B cell (primary cell): ENCODE measurements around the gene KCNMB2. TPM values are rescaled to one million over a fixed set of nuclear protein-coding genes. Genes with fewer than 3 reads are reported as not detected.

Experiments
- ATAC-seq: fragments of 200-7000 bp; cut with Tn5 transposase; one replicate; pipeline ENCODE4 v1.10.0; 2021; ENCODE audit warnings: low read depth, mild to moderate bottlenecking, moderate number of reproducible peaks, moderate library complexity
- CTCF ChIA-PET: fragments of 350-600 bp; sonication (Branson Sonifier 250); formaldehyde crosslinking; loops from one replicate; lab custom pipeline; 2021; ENCODE audit warnings: antibody characterized with exemption, inconsistent platforms; lab: Charles Lee
- POLR2A ChIA-PET: fragments of 350-600 bp; sonication (Branson Sonifier 250); formaldehyde crosslinking; loops from one replicate; lab custom pipeline; 2021; ENCODE audit warnings: antibody characterized with exemption; lab: Charles Lee
- DNase-seq: peaks from one replicate; pipeline ENCODE4 v3.0.0; 2013
- H2AFZ ChIP-seq: 2 replicates; pipeline ENCODE4 v1.6.1; 2012; ENCODE audit warnings: mild to moderate bottlenecking, low read depth, low read length; ENCODE audit not compliant: insufficient read depth, poor library complexity, severe bottlenecking
- H3K27ac ChIP-seq, 2 donors: 1 replicate in 1 of 2; 2 replicates in 1 of 2; pipeline ENCODE4 v1.5.1; 2012 to 2013; ENCODE audit warnings: low read length in 2 of 2, mild to moderate bottlenecking in 2 of 2, moderate library complexity in 1 of 2
- H3K27me3 ChIP-seq, 4 experiments: fragments of 200-600 bp in 1 of 4; sonication (generic) in 1 of 4; replicated peaks in 1 of 4; 1 replicate in 2 of 4; 2 replicates in 2 of 4; pipeline versions ENCODE4 v1.6.1 to v1.7.0; 2013 to 2016; ENCODE audit warnings: low read length in 3 of 4, mild to moderate bottlenecking in 2 of 4, mixed read lengths in 1 of 4, moderate library complexity in 1 of 4; ENCODE audit not compliant: insufficient read depth in 4 of 4, control insufficient read depth in 3 of 4; ENCODE audit errors: control extremely low read depth in 1 of 4
- H3K36me3 ChIP-seq, 2 experiments: replicated peaks in 1 of 2; 1 replicate in 1 of 2; 2 replicates in 1 of 2; pipeline versions ENCODE4 v1.6.1 to v1.7.1; 2013; ENCODE audit warnings: low read length in 1 of 2; ENCODE audit not compliant: insufficient read depth in 2 of 2, control insufficient read depth in 1 of 2; ENCODE audit errors: control extremely low read depth in 1 of 2, extremely low read depth in 1 of 2
- H3K4me1 ChIP-seq, 2 donors: fragments of 200-600 bp in 1 of 2; sonication (generic) in 1 of 2; 1 replicate in 1 of 2; 2 replicates in 1 of 2; pipeline versions ENCODE4 v1.5.1 to v1.6.1; 2013 to 2017; ENCODE audit warnings: low read length in 2 of 2; ENCODE audit not compliant: control insufficient read depth in 2 of 2, insufficient read depth in 2 of 2
- H3K4me2 ChIP-seq: replicated peaks from 2 replicates; pipeline ENCODE3; 2012; ENCODE audit warnings: mild to moderate bottlenecking, low read depth, low read length; ENCODE audit not compliant: poor library complexity, severe bottlenecking
- H3K4me3 ChIP-seq, 5 experiments: fragments of 200-600 bp in 1 of 5; sonication (generic) in 1 of 5; 1 replicate in 3 of 5; 2 replicates in 2 of 5; pipeline versions ENCODE4 v1.5.1 to v1.7.0; 2011 to 2016; ENCODE audit warnings: low read length in 4 of 5, mild to moderate bottlenecking in 4 of 5, low read depth in 2 of 5, control low read depth in 1 of 5, moderate library complexity in 1 of 5; ENCODE audit not compliant: insufficient read depth in 1 of 5; ENCODE audit errors: control extremely low read depth in 1 of 5, extremely low read depth in 1 of 5
- H3K79me2 ChIP-seq: fragments of 200-600 bp; sonication (generic); one replicate; pipeline ENCODE4 v1.6.0; 2016; ENCODE audit warnings: low read length; ENCODE audit not compliant: control insufficient read depth, insufficient read depth
- H3K9ac ChIP-seq: fragments of 200-600 bp; sonication (generic); 2 replicates; pipeline ENCODE4 v1.6.1; 2017; ENCODE audit warnings: mild to moderate bottlenecking, low read length, moderate library complexity
- H3K9me3 ChIP-seq, 3 donors: one replicate each; pipeline versions ENCODE4 v1.6.1 to v1.7.1; 2013; ENCODE audit warnings: low read length in 2 of 3; ENCODE audit not compliant: control insufficient read depth in 2 of 3, insufficient read depth in 1 of 3; ENCODE audit errors: control extremely low read depth in 1 of 3
- H4K20me1 ChIP-seq: 2 replicates; pipeline ENCODE4 v1.6.0; 2012; ENCODE audit warnings: mild to moderate bottlenecking, low read length; ENCODE audit not compliant: insufficient read depth, control insufficient read depth, poor library complexity, severe bottlenecking
- H3K27ac Mint-ChIP-seq: one replicate; pipeline ENCODE4 v1.8.0; 2021; ENCODE audit warnings: mixed read lengths
- H3K27me3 Mint-ChIP-seq: one replicate; pipeline ENCODE4 v1.8.0; 2021; ENCODE audit warnings: mixed read lengths
- H3K4me1 Mint-ChIP-seq: one replicate; pipeline ENCODE4 v1.8.0; 2021; ENCODE audit warnings: mixed read lengths
- H3K4me3 Mint-ChIP-seq: one replicate; pipeline ENCODE4 v1.8.0; 2021; ENCODE audit warnings: mixed read lengths
- H3K9me3 Mint-ChIP-seq: one replicate; pipeline ENCODE4 v1.8.0; 2022; ENCODE audit warnings: mixed read lengths; ENCODE audit not compliant: insufficient read depth
- CTCF ChIP-seq: fragments of 200-600 bp; IDR thresholded peaks from one replicate; pipeline ENCODE4 v1.8.0; 2022; ENCODE audit warnings: antibody characterized with exemption, mild to moderate bottlenecking
- EZH2 ChIP-seq: IDR thresholded peaks from 2 replicates; pipeline ENCODE4 v1.6.1; 2012; ENCODE audit warnings: borderline replicate concordance, low read depth, mild to moderate bottlenecking, moderate library complexity, low read length; ENCODE audit not compliant: insufficient read depth, poor library complexity, severe bottlenecking
- WGBS: methylation state at CpG from one replicate; pipeline ENCODE4 v1.1.5; 2013; ENCODE audit warnings: missing lambda C conversion rate; ENCODE audit not compliant: insufficient coverage; 5-methylcytosine and 5-hydroxymethylcytosine counted together
- intact Hi-C: fragments of 100-400 bp; cut with micrococcal nuclease; formaldehyde crosslinking; loops from one replicate; pipeline ENCODE4 v1.10.0; 2022
- polyA minus RNA-seq: library from RNA; depleted of rRNA, polyadenylated mRNA; stranded (reverse); fragments of >200 nt; gene quantifications from 2 replicates; pipeline ENCODE4 v1.2.3, GENCODE V29; 2012
- polyA plus RNA-seq: library from polyadenylated mRNA; depleted of rRNA; stranded (reverse); fragments of >200 nt; gene quantifications from 2 replicates; pipeline ENCODE4 v1.2.3, GENCODE V29; 2012
- total RNA-seq, 2 donors: library from RNA; stranded (reverse); fragments of 120-200 nt in 1 of 2; gene quantifications; 1 replicate in 1 of 2; 2 replicates in 1 of 2; pipeline versions ENCODE4 v1.2.3 to v1.2.4, GENCODE V29; 2013 to 2022

Gene KCNMB2
- total RNA-seq (not detected in 2 replicates), polyA plus RNA-seq (not detected in 2 replicates), polyA minus RNA-seq (not detected in 2 replicates)
- 0.37 TPM for total RNA-seq (2013)

GRCh38 chr3:178536211-178537079 lies at the start of gene KCNMB2:
TSS of gene KCNMB2 (plus strand) at chr3:178536436.
- H3K9me3 Mint-ChIP-seq = peaks cover under 1% of the 10 kb centered on the region
- Histone ChIP-seq H3K4me2 (no peak within 1 kb of the TSS), H3K9me3 (no peaks in the 10 kb centered on the region), H3K4me1 (peaks cover 0 to 8% of the 10 kb centered on the region in 2 donors), H3K36me3 (no peaks in the 10 kb centered on the region), H3K79me2 (no peaks in the 10 kb centered on the region), H3K4me3 (no peak within 1 kb of the TSS), H4K20me1 (no peaks in the 10 kb centered on the region), H3K27me3 (peaks cover 0 to 10% (median 2%) of the 10 kb centered on the region in 4 experiments), H3K27ac (no peak within 1 kb of the TSS), H3K9ac (no peak within 1 kb of the TSS), H2AFZ (peak within 1 kb of the TSS; percentile 31)
- TF ChIP-seq CTCF (no peak), EZH2 (no peak)
- H3K4me3 Mint-ChIP-seq = no peak within 1 kb of the TSS
- intact Hi-C loops = no loop called here
- no peak for ATAC-seq
- no peak within 1 kb of the TSS for H3K27ac Mint-ChIP-seq
- ChIA-PET CTCF (no interaction called here), POLR2A (no interaction called here)
- WGBS = 10% methylated on average over 12 of the region's 19 CpGs
- no peak for DNase-seq
- peaks cover 51% of the 10 kb centered on the region for H3K27me3 Mint-ChIP-seq
- peaks cover 4% of the 10 kb centered on the region for H3K4me1 Mint-ChIP-seq

GRCh38 chr3:178486903-178487302 lies 49.3 kb upstream of the KCNMB2 start:
- Histone ChIP-seq H3K9me3 (no peaks in the 10 kb centered on the region), H3K4me3 (no peak overlapping the region), H3K27me3 (no peaks in the 10 kb centered on the region), H3K27ac (no peak overlapping the region), H3K4me2 (no peak overlapping the region), H3K9ac (no peak overlapping the region), H4K20me1 (no peaks in the 10 kb centered on the region), H3K79me2 (no peaks in the 10 kb centered on the region), H3K36me3 (no peaks in the 10 kb centered on the region), H2AFZ (no peak overlapping the region), H3K4me1 (no peaks in the 10 kb centered on the region)
- CTCF ChIA-PET = no interaction called here
- TF ChIP-seq EZH2 (no peak), CTCF (no peak)
- Mint-ChIP-seq H3K4me3 (no peak overlapping the region), H3K9me3 (no peaks in the 10 kb centered on the region), H3K4me1 (no peaks in the 10 kb centered on the region), H3K27ac (no peak overlapping the region), H3K27me3 (no peaks in the 10 kb centered on the region)
- POLR2A ChIA-PET = no interaction called here
- DNase-seq = no peak
- no peak for ATAC-seq
- intact Hi-C loops = no loop called here
